Natural killer cell (primary cell): ENCODE measurements around the gene TMEM147. TPM values are rescaled to one million over a fixed set of nuclear protein-coding genes. Genes with fewer than 3 reads are reported as not detected.

ENCODE experiments used
- ATAC-seq, 3 donors: fragments of 150-1000 bp in 2 of 3; fragments of 200-7000 bp in 1 of 3; cut with Tn5 transposase; 1 replicate in 1 of 3; 2 replicates in 2 of 3; pipeline ENCODE4 v1.10.0; 2021; ENCODE audit warnings: mild to moderate bottlenecking in 2 of 3, moderate library complexity in 2 of 3
- DNase-seq, 2 donors: peaks; one replicate each; pipeline versions ENCODE4 v3.0.0 to v3.0.0-alpha.2; 2013 to 2021; ENCODE audit warnings: mixed read lengths in 1 of 2
- H3K27ac ChIP-seq: one replicate; pipeline ENCODE4 v1.5.1; 2013; ENCODE audit warnings: mild to moderate bottlenecking, low read length
- H3K27me3 ChIP-seq: one replicate; pipeline ENCODE4 v1.6.1; 2013; ENCODE audit warnings: low read length; ENCODE audit not compliant: control insufficient read depth, insufficient read depth
- H3K36me3 ChIP-seq: one replicate; pipeline ENCODE4 v1.6.1; 2013; ENCODE audit warnings: low read length; ENCODE audit not compliant: control insufficient read depth, insufficient read depth
- H3K4me1 ChIP-seq: one replicate; pipeline ENCODE4 v1.6.1; 2013; ENCODE audit warnings: low read length; ENCODE audit not compliant: control insufficient read depth, insufficient read depth
- H3K4me3 ChIP-seq: one replicate; pipeline ENCODE4 v1.5.1; 2013; ENCODE audit warnings: low read length
- H3K9me3 ChIP-seq: one replicate; pipeline ENCODE4 v1.6.1; 2013; ENCODE audit warnings: low read length; ENCODE audit not compliant: control insufficient read depth, insufficient read depth
- H3K27ac Mint-ChIP-seq, 2 donors: one replicate each; pipeline ENCODE4 v1.8.0; 2022; ENCODE audit warnings: mild to moderate bottlenecking in 2 of 2, mixed read lengths in 2 of 2, moderate library complexity in 1 of 2
- H3K27me3 Mint-ChIP-seq, 2 donors: one replicate each; pipeline ENCODE4 v1.8.0; 2022; ENCODE audit warnings: low read depth in 2 of 2, mixed read lengths in 2 of 2
- H3K36me3 Mint-ChIP-seq: one replicate; pipeline ENCODE4 v1.8.0; 2022; ENCODE audit warnings: mixed read lengths
- H3K4me1 Mint-ChIP-seq, 2 donors: one replicate each; pipeline ENCODE4 v1.8.0; 2022; ENCODE audit warnings: mixed read lengths in 2 of 2
- H3K4me3 Mint-ChIP-seq: one replicate; pipeline ENCODE4 v1.8.0; 2022; ENCODE audit warnings: mild to moderate bottlenecking, moderate library complexity, mixed read lengths
- H3K9me3 Mint-ChIP-seq, 2 donors: one replicate each; pipeline ENCODE4 v1.8.0; 2022; ENCODE audit warnings: mixed read lengths in 2 of 2
- WGBS: methylation state at CpG from one replicate; pipeline ENCODE4 v1.1.7; 2013; ENCODE audit warnings: missing lambda C conversion rate; ENCODE audit not compliant: insufficient coverage; 5-methylcytosine and 5-hydroxymethylcytosine counted together
- intact Hi-C: fragments of 100-400 bp; cut with micrococcal nuclease; formaldehyde crosslinking; loops from one replicate; pipeline ENCODE4 v1.14.2; 2022
- total RNA-seq, 4 donors: library from RNA; stranded (reverse); fragments of 120-200 nt in 1 of 4; gene quantifications; one replicate each; pipeline versions ENCODE4 v1.2.3 to v1.2.4, GENCODE V29; 2013 to 2022
- TF ChIP-seq, protein P1 (sequence below): fragments of 200-600 bp; IDR thresholded peaks from one replicate; pipeline ENCODE4 v1.8.0; 2022; ENCODE audit warnings: antibody characterized with exemption

TMEM147 gene
- total RNA-seq, 3 donors from 2014 or later (not counting 1 experiment from before 2014, with no cell fraction given) = 30.6 to 37.9 (median 31.2) TPM

DNA sequence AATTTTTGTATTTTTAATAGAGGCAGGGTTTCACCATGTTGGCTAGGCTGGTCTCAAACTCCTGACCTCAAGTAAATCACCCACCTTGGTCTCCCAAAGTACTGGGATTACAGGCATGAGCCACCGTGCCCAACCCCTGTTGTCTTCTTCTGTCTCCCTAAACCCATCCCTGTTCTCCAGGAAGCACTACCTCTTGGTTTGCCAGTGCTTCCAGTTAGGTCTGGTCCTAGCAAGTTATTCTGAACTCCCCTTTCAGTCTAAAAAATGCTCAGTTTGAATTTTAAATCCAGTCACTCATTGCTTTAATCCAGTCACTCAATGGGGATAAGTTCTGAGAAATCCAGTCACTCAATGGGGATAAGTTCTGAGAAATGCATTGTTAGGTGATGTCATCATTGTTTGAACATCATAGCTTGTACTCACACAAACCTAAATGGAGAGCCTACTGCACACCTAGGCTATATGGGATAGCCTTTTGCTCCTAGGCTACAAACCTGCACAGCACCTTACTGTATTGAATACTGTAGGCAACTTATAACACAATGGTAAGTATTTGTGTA is 26.1 kb downstream of the TMEM147 start:
- Histone ChIP-seq H3K36me3 (no peaks in the 10 kb centered on the region), H3K27me3 (peaks cover 2% of the 10 kb centered on the region), H3K4me3 (no peak overlapping the region), H3K9me3 (peaks cover 11% of the 10 kb centered on the region), H3K4me1 (no peaks in the 10 kb centered on the region), H3K27ac (no peak overlapping the region)
- Mint-ChIP-seq H3K27ac (no peak overlapping the region), H3K9me3 (peaks cover 4 to 11% of the 10 kb centered on the region in 2 donors), H3K4me1 (no peaks in the 10 kb centered on the region), H3K4me3 (no peak overlapping the region), H3K36me3 (peaks cover 13% of the 10 kb centered on the region), H3K27me3 (peaks cover 9 to 20% of the 10 kb centered on the region in 2 donors)
- intact Hi-C loops = no loop called here
- WGBS = 90% methylated on average over 1 of the region's 1 CpG
- TF ChIP-seq, protein P1, sequence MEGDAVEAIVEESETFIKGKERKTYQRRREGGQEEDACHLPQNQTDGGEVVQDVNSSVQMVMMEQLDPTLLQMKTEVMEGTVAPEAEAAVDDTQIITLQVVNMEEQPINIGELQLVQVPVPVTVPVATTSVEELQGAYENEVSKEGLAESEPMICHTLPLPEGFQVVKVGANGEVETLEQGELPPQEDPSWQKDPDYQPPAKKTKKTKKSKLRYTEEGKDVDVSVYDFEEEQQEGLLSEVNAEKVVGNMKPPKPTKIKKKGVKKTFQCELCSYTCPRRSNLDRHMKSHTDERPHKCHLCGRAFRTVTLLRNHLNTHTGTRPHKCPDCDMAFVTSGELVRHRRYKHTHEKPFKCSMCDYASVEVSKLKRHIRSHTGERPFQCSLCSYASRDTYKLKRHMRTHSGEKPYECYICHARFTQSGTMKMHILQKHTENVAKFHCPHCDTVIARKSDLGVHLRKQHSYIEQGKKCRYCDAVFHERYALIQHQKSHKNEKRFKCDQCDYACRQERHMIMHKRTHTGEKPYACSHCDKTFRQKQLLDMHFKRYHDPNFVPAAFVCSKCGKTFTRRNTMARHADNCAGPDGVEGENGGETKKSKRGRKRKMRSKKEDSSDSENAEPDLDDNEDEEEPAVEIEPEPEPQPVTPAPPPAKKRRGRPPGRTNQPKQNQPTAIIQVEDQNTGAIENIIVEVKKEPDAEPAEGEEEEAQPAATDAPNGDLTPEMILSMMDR = no peak
- DNase-seq (no peak), ATAC-seq (no peak)

DNA sequence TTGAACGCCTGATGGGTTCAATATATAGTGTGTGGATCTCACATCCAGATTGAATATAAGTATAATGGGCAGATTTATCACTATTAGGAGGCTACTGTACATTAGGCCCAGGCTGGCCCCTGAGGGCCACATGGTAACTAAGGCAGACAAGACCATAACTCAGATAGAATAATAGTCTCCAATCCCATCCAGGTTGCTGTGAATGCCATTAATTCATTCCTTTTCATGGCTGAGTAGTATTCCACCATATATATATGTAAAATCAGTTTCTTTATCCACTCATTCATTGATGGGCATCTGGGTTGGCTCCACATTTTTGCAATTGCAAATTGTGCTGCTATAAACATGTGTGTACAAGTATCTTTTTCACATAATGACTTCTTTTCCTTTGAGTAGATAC is 32.5 kb downstream of the TMEM147 start:
- Mint-ChIP-seq H3K4me3 (no peak overlapping the region), H3K36me3 (peaks cover 16% of the 10 kb centered on the region), H3K27ac (no peak overlapping the region), H3K4me1 (no peaks in the 10 kb centered on the region), H3K27me3 (peaks cover 13 to 16% of the 10 kb centered on the region in 2 donors), H3K9me3 (peaks cover 10 to 19% of the 10 kb centered on the region in 2 donors)
- 40% methylated on average over 1 of the region's 1 CpG for WGBS
- no peak for ATAC-seq
- TF ChIP-seq, protein P1 = no peak
- H3K27ac ChIP-seq = no peak overlapping the region
- no peak overlapping the region for H3K4me3 ChIP-seq
- H3K36me3 ChIP-seq = no peaks in the 10 kb centered on the region
- DNase-seq = no peak
- H3K27me3 ChIP-seq = no peaks in the 10 kb centered on the region
- peaks cover 22% of the 10 kb centered on the region for H3K9me3 ChIP-seq
- intact Hi-C loops = no loop called here
- no peaks in the 10 kb centered on the region for H3K4me1 ChIP-seq

DNA sequence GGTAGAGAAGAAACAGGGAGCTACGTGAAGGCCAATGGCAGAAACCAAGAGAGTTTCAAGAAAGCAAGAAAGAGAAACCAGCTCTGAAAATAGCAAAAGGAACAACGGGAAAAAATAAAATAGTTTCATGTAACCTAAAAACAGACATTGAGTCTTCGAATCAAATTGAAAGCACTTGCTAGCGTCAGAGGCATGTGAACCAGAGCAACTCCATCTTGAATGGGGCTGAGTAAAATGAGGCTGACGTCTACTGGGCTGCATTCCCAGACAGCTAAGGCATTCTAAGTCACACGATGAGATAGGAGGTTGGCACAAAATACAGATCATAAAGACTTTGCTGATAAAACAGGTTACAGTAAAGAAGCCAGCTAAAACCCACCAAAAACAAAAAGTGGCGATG is 33.3 kb downstream of the TMEM147 start:
- H3K27me3 Mint-ChIP-seq = peaks cover 11 to 18% of the 10 kb centered on the region in 2 donors

More for the DNA sequence above, 33.3 kb downstream of the TMEM147 start:
- WGBS = 84% methylated on average over 7 of the region's 7 CpGs
- Histone ChIP-seq H3K4me3 (no peak overlapping the region), H3K36me3 (no peaks in the 10 kb centered on the region), H3K27ac (no peak overlapping the region), H3K9me3 (peaks cover 22% of the 10 kb centered on the region), H3K27me3 (no peaks in the 10 kb centered on the region), H3K4me1 (no peaks in the 10 kb centered on the region)
- peaks cover 10 to 19% of the 10 kb centered on the region in 2 donors for H3K9me3 Mint-ChIP-seq
- H3K36me3 Mint-ChIP-seq = peaks cover 16% of the 10 kb centered on the region
- no peak overlapping the region for H3K27ac Mint-ChIP-seq
- ATAC-seq (no peak), DNase-seq (no peak)
- intact Hi-C loops = no loop called here
- TF ChIP-seq, protein P1 = no peak
- no peak overlapping the region for H3K4me3 Mint-ChIP-seq
- H3K4me1 Mint-ChIP-seq = no peaks in the 10 kb centered on the region
